Large intestine (tissue), 3 donors: ENCODE measurements around the gene NRXN2. TPM values are rescaled to one million over a fixed set of nuclear protein-coding genes. Genes with fewer than 3 reads are reported as not detected.
A peak's percentile ranks its signal among the peaks of the same experiment; 100 is the strongest.

ENCODE experiments used
- DNase-seq, 2 donors: peaks; one replicate each; pipeline versions ENCODE4 v3.0.0 to v3.0.0-alpha.2; 2013
- H3K27ac ChIP-seq: one replicate; pipeline ENCODE4 v1.5.1; 2013; ENCODE audit warnings: low read length
- H3K27me3 ChIP-seq: 2 replicates; pipeline ENCODE4 v1.6.1; 2013; ENCODE audit warnings: low read length; ENCODE audit not compliant: control insufficient read depth, insufficient read depth
- H3K36me3 ChIP-seq: 2 replicates; pipeline ENCODE4 v1.6.1; 2013; ENCODE audit warnings: low read length; ENCODE audit not compliant: control insufficient read depth, insufficient read depth
- H3K4me1 ChIP-seq: one replicate; pipeline ENCODE4 v1.6.1; 2013; ENCODE audit warnings: low read length; ENCODE audit not compliant: control insufficient read depth, insufficient read depth
- H3K4me3 ChIP-seq: one replicate; pipeline ENCODE4 v1.5.1; 2013; ENCODE audit warnings: low read length
- H3K9me3 ChIP-seq: one replicate; pipeline ENCODE4 v1.6.1; 2013; ENCODE audit warnings: mild to moderate bottlenecking, low read depth, low read length, moderate library complexity; ENCODE audit not compliant: control insufficient read depth
- WGBS: methylation state at CpG from one replicate; pipeline ENCODE4 v1.1.5; 2013; ENCODE audit warnings: low lambda C conversion rate; ENCODE audit not compliant: insufficient coverage; 5-methylcytosine and 5-hydroxymethylcytosine counted together
- polyA plus RNA-seq: library from polyadenylated mRNA; unstranded; fragments of 120-200 nt; gene quantifications from one replicate; pipeline ENCODE4 v1.2.1, GENCODE V29; 2013

NRXN2 gene
- polyA plus RNA-seq, 1 donor, result 13.8 TPM

DNA sequence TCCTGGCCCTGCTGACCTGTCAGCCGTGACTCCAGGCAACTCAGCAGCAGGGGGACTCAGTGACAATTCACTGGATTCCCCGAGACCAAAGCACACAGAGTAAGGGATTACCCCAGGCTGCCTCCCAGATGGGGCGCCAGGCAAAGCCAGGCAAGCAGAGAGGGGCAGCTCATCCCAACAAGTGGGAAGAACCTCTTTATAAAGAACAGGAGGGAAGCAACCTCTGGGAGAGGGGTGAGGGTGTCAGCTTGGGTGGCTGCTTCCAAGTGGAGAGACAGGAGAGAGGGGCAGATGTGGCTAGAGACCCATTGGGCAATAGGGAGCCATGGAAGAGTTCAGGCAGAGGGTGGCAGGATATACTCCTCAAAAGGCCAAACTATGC is 130.8 kb downstream of the NRXN2 start:
- H3K9me3 ChIP-seq, result peaks cover 22% of the 10 kb centered on the region
- no peaks in the 10 kb centered on the region for H3K27me3 ChIP-seq
- no peak for DNase-seq
- no peak overlapping the region for H3K4me3 ChIP-seq
- no peaks in the 10 kb centered on the region for H3K36me3 ChIP-seq
- WGBS, result no CpG with 5 or more reads among the region's 3 CpGs
- H3K27ac ChIP-seq, result no peak overlapping the region
- H3K4me1 ChIP-seq, result peaks cover 11% of the 10 kb centered on the region

DNA sequence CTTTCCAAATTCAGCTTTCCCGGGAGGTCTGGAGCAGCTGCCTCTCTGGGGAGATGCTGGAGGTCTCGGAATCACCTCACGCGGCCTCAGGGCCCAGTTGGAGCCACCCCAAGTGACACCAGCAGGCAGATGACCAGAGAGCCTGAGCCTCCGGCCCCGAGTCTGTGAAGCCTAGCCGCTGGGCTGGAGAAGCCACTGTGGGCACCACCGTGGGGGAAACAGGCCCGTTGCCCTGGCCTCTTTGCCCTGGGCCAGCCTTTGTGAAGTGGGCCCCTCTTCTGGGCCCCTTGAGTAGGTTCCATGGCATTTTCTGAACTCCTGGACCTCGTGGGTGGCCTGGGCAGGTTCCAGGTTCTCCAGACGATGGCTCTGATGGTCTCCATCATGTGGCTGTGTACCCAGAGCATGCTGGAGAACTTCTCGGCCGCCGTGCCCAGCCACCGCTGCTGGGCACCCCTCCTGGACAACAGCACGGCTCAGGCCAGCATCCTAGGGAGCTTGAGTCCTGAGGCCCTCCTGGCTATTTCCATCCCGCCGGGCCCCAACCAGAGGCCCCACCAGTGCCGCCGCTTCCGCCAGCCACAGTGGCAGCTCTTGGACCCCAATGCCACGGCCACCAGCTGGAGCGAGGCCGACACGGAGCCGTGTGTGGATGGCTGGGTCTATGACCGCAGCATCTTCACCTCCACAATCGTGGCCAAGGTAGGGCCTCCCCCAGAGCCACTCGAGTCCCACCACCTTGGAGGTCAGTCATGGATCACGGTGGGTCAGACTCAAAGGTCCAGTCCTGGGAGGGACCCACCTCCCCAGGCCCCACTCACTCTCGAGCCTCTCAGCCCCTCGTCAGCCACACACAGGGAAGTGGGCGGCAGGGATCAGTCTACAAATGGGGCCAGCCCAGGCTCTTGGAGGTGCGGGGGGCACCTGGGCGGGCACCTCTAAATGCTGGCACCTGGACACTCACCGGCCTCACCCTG is 131.5 kb downstream of the NRXN2 start:
- no peak for DNase-seq

DNA sequence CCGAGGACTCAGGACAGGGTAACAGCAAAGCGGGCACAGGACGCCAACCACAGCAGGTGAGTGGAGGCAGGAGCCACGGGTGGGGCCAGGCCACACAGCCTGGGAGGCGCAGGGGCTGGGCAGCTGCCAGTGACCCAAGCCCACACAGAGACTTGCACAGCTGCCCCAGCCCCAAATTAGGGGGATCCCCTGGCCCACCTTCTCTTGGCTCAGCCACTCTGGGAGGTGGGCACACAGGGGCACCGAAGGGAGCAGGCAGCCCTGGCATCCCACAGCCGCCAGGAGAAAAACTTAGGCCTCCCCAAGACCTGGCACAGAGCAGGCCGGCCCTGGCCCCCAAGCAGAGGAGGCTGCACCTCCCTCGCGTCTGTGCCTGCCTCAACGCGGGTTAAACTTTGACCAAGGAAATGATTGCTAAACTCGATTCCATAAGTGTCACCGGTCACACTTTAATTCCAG is 132.2 kb downstream of the NRXN2 start, which contains the start of gene SLC22A12:
Gene SLC22A12, plus strand, starts transcription at position 458 of the 459 bp plus-strand sequence. CDS start 337 bp downstream, outside the sequence.
- no CpG with 5 or more reads among the region's 14 CpGs for WGBS
- no peaks in the 10 kb centered on the region for H3K36me3 ChIP-seq
- DNase-seq, result peak; percentile 26 to 65

More for the DNA sequence above, 131.5 kb downstream of the NRXN2 start:
- peaks cover 22% of the 10 kb centered on the region for H3K9me3 ChIP-seq
- H3K4me3 ChIP-seq, result no peak overlapping the region
- no peaks in the 10 kb centered on the region for H3K36me3 ChIP-seq
- H3K4me1 ChIP-seq, result peaks cover 11% of the 10 kb centered on the region
- WGBS, result no CpG with 5 or more reads among the region's 36 CpGs
- H3K27me3 ChIP-seq, result no peaks in the 10 kb centered on the region
- peak overlapping the region; percentile 58 for H3K27ac ChIP-seq

DNA sequence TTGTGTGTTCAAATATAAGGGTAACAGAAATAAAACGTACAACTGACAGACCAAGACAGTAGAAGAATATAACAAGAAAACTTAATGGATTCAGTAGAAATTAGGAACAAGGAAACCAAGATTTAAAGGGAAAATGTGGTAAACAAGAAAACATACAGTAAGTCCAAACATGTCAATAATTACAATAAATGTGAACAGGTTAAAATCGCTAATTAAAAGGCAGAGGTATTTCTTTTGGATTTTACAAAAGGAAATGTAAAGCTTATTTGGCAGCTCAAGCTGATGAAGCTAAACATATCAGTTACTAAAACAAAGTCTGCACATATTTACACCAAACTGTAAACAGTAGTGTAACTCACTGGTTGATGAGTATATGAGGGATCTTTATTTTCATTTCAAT is 134.3 kb downstream of the NRXN2 start:
- no peak overlapping the region for H3K27ac ChIP-seq
- no peak overlapping the region for H3K4me3 ChIP-seq
- peaks cover 4% of the 10 kb centered on the region for H3K9me3 ChIP-seq
- no peaks in the 10 kb centered on the region for H3K36me3 ChIP-seq
- WGBS, result 100% methylated on average over 1 of the region's 2 CpGs
- DNase-seq, result no peak
- no peaks in the 10 kb centered on the region for H3K27me3 ChIP-seq
- H3K4me1 ChIP-seq, result peaks cover 11% of the 10 kb centered on the region

More for the DNA sequence above, 132.2 kb downstream of the NRXN2 start, which contains the start of gene SLC22A12:
- peaks cover 11% of the 10 kb centered on the region for H3K4me1 ChIP-seq
- H3K27me3 ChIP-seq, result no peaks in the 10 kb centered on the region
- no peak within 1 kb of the TSS for H3K4me3 ChIP-seq
- H3K9me3 ChIP-seq, result peaks cover 18% of the 10 kb centered on the region
- H3K27ac ChIP-seq, result peak within 1 kb of the TSS; percentile 58

DNA sequence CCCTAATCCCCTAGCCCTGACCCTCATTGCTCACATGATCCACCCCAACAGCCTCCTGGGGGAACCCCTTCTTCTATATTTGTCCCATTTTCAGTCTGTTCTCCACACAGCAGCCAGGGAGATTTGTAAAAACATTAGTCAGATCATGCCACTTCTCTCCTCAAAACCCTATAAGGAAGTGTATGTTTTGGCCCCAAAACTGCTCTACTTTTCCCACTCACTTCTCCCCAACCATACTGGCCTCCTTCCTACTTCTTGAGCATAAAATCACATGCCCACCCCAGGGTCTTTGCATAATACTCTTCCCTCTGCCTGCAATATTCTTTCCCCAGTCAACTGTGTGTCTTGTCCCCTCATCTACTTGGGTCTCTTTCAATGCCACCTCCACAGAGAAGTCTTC is 136.6 kb downstream of the NRXN2 start:
- Histone ChIP-seq H3K4me3 (no peak overlapping the region), H3K27me3 (no peaks in the 10 kb centered on the region), H3K27ac (no peak overlapping the region), H3K9me3 (peaks cover 4% of the 10 kb centered on the region), H3K4me1 (peaks cover 11% of the 10 kb centered on the region), H3K36me3 (no peaks in the 10 kb centered on the region)
- no peak for DNase-seq

DNA sequence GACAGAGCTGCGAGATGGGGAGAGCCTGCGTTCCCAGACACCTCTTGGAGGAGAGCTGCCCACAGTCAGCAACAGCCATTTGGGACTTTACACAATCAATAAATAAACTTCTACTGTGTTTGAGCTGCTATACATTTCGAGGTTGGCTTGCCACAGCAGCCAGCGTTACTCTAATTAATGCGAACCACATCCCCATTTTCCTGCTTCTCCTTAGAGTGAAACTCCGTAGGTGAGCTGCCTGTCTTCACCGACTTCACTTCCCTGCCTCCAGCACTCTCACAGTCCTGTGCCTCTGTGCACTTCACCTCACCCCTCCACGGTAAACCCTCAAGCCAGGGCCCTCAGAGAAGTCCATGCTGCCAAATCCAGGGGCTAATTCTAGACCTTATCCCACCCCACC is 137.8 kb downstream of the NRXN2 start:
- no peak overlapping the region for H3K4me3 ChIP-seq
- no peaks in the 10 kb centered on the region for H3K27me3 ChIP-seq
- DNase-seq, result no peak

DNA sequence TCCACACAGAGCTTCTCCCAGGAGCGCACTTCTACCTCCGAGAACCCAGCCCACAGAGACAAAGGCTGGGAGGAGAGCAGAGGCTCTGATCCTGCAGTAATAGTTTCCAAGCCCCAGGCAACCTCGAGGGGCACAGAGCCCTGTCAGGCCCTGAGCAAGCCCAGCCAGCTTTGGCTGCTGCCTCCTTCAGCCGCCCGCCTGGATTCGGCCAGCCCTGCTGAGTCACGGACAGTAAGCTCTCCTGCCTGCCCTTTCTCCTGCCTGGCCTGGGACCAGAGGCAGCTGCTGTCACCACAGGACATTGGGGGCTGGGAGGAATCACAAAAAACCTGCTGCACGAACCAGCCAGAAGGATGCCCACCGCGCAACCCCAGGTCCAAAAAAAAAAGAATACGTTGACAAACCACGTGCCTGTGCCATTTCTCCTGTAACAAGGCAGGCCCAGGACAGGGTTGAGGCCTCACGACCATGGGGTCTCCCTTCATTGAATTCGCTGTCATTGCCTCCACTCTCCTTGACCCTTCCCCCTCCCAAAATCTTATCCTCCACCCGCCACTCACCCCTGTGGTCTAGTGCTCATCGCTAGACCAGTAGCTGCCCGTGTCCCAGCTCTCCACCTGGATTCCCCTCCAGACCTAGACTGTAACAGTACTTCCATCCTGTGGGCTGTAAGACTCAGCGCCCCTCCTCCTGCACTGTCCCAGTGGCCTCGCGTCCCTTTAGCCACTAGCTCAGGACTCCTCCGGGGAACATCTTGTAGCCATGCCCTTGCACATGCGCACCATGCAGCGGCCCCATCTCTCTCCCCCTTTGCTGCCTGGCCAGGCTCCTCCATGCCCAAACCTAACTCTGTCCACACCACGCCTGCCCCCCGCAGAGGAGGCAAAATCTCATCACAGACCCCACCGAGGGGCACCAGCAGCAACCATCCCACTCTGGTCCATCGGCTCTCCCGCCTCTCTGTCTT is 139.4 kb downstream of the NRXN2 start:
- Histone ChIP-seq H3K27ac (no peak overlapping the region), H3K4me3 (no peak overlapping the region), H3K36me3 (no peaks in the 10 kb centered on the region), H3K27me3 (no peaks in the 10 kb centered on the region), H3K4me1 (peaks cover 13% of the 10 kb centered on the region), H3K9me3 (no peaks in the 10 kb centered on the region)
- no peak for DNase-seq
- 86% methylated on average over 4 of the region's 28 CpGs for WGBS

More for the DNA sequence above, 137.8 kb downstream of the NRXN2 start:
- WGBS, result no CpG with 5 or more reads among the region's 8 CpGs
- H3K27ac ChIP-seq, result no peak overlapping the region
- no peaks in the 10 kb centered on the region for H3K36me3 ChIP-seq
- H3K4me1 ChIP-seq, result peaks cover 13% of the 10 kb centered on the region
- H3K9me3 ChIP-seq, result peaks cover 4% of the 10 kb centered on the region

DNA sequence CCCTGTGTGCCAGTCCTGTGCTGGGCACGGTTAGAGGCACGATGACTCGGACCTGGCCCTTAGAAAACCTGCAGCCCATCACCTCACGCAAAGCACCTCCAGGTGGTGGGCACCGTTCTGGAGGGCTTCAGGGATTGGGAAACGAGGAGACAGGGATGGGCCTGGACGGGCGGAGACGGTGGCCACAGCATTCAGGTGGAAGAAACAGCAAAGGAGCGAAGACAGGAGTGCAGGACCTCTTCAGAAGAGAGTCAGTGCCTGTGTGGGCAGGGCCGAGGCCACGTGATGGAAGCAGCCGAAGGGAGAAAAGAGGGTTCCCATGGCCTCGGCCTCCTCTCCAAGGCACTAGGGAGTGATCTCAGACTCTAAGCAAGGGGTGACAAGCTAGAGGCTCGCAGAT is 140.1 kb downstream of the NRXN2 start:
- WGBS, result no CpG with 5 or more reads among the region's 15 CpGs

DNA sequence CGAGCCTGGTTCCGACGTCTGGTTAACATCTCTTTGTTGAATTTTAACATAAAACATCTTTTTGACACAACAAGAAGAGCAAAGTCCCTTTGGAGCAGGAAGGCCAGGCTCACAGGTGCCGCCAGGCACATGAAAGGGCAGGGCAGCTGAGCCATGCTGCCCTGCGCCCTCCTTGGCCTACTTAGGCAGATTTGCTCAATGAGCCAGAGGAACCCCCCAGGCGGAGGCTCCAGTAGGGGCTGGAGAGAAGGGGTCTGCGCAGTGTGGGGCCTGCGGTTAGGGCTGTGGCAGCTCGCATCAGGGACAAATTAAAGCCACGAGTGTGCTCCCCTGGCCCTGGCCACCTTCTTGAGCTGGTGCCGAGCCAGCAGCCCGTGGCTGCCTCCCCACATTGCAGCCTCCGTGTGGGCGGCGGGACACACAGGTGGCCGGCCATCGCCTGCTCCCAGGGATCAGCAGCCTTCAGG is 141.9 kb downstream of the NRXN2 start:
- no peaks in the 10 kb centered on the region for H3K27me3 ChIP-seq
- WGBS, result no CpG with 5 or more reads among the region's 17 CpGs

More for the DNA sequence above, 140.1 kb downstream of the NRXN2 start:
- H3K27me3 ChIP-seq, result no peaks in the 10 kb centered on the region
- no peak for DNase-seq
- no peaks in the 10 kb centered on the region for H3K9me3 ChIP-seq
- no peak overlapping the region for H3K27ac ChIP-seq
- H3K4me3 ChIP-seq, result no peak overlapping the region
- H3K4me1 ChIP-seq, result peaks cover 13% of the 10 kb centered on the region
- no peaks in the 10 kb centered on the region for H3K36me3 ChIP-seq

DNA sequence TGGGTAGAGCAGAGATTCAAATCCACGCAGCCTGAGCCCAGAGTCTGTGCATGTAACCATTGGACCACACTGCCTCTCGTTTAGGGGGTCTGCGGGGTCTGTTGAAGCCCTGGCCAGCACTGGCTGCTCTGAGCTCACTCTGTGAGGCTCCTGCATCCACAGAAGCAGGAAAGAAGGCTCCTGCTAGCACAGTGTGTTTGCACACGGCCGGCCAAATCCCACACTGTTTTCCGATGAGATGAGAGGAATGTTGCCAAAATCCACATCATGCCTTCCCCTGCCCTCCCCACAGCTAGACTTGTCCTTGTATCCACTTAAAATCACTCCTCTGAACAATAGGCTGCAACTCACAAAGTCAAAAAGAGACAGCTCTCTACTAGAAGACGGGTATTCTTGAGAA is 142.6 kb downstream of the NRXN2 start:
- Histone ChIP-seq H3K9me3 (no peaks in the 10 kb centered on the region), H3K27ac (no peak overlapping the region), H3K4me1 (peaks cover 13% of the 10 kb centered on the region), H3K4me3 (no peak overlapping the region), H3K27me3 (no peaks in the 10 kb centered on the region), H3K36me3 (no peaks in the 10 kb centered on the region)
- DNase-seq, result no peak
- 100% methylated on average over 2 of the region's 7 CpGs for WGBS

More for the DNA sequence above, 141.9 kb downstream of the NRXN2 start:
- H3K4me1 ChIP-seq, result peaks cover 13% of the 10 kb centered on the region
- H3K36me3 ChIP-seq, result no peaks in the 10 kb centered on the region
- DNase-seq, result peak in 1 of 2 donors; percentile 16
- H3K4me3 ChIP-seq, result no peak overlapping the region
- H3K9me3 ChIP-seq, result no peaks in the 10 kb centered on the region
- no peak overlapping the region for H3K27ac ChIP-seq
